C4-2B (cell line): ENCODE data around the gene ATN1.

Experiments used
- CTCF ChIP-seq: fragments of 450-650 bp; conservative IDR thresholded peaks from 2 replicates; pipeline ENCODE4 v1.5.1; 2017; ENCODE audit warnings: mild to moderate bottlenecking
- ZFX ChIP-seq: fragments of 450-650 bp; IDR thresholded peaks from 2 replicates; pipeline ENCODE4 v1.6.1; 2017

DNA sequence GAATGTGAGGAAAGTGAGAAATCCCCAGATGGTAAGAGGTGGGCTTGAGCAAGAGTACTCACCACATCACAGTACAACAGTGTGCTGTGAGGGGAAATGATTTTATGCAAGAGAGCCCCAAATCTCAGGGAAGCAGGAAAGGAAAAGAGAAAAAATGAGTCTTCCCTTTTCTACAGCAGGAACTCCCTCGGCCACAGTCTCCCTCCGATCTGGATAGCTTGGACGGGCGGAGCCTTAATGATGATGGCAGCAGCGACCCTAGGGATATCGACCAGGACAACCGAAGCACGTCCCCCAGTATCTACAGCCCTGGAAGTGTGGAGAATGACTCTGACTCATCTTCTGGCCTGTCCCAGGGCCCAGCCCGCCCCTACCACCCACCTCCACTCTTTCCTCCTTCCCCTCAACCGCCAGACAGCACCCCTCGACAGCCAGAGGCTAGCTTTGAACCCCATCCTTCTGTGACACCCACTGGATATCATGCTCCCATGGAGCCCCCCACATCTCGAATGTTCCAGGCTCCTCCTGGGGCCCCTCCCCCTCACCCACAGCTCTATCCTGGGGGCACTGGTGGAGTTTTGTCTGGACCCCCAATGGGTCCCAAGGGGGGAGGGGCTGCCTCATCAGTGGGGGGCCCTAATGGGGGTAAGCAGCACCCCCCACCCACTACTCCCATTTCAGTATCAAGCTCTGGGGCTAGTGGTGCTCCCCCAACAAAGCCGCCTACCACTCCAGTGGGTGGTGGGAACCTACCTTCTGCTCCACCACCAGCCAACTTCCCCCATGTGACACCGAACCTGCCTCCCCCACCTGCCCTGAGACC, 7.8 kb downstream of the ATN1 start:
- no peak for TF ChIP-seq CTCF
- TF ChIP-seq ZFX = no peak
